Mammary epithelial cell (primary cell): Measurements from ENCODE around the gene AUTS2.

Source experiments
- EZH2 ChIP-seq: IDR thresholded peaks from 2 replicates; pipeline ENCODE4 v1.6.1; 2012; ENCODE audit warnings: low read length, inconsistent platforms, borderline replicate concordance
- TF ChIP-seq, protein P1 (sequence below), 2 donors: IDR thresholded peaks in 1 of 2; conservative IDR thresholded peaks in 1 of 2; 2 replicates each; pipeline ENCODE4 v1.5.1; 2011 to 2012; ENCODE audit warnings: inconsistent platforms in 2 of 2, low read length in 2 of 2, mild to moderate bottlenecking in 2 of 2, control low read depth in 1 of 2, low read depth in 1 of 2; ENCODE audit not compliant: insufficient read depth in 1 of 2; ENCODE audit errors: extremely low read depth in 1 of 2

DNA sequence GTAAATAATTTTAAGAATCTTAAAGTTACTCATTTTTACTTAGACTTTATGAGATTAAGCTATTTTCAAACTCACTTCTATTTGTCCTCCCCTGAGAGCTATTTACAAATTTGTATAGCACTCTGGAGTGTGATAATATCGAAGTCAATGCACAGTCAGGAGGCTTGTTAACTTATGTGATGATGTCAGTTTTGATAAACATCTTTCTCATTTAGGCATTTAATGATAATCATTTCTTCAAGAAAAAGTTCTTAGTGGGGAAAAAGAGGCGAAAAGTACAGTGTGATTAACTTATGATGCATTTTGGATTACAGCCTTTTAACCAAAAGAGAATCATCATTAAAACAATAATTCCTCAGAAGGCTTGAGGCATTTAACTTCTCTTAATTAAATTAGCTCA, 468.6 kb downstream of the AUTS2 start:
- no peak for TF ChIP-seq EZH2
- TF ChIP-seq, protein P1, sequence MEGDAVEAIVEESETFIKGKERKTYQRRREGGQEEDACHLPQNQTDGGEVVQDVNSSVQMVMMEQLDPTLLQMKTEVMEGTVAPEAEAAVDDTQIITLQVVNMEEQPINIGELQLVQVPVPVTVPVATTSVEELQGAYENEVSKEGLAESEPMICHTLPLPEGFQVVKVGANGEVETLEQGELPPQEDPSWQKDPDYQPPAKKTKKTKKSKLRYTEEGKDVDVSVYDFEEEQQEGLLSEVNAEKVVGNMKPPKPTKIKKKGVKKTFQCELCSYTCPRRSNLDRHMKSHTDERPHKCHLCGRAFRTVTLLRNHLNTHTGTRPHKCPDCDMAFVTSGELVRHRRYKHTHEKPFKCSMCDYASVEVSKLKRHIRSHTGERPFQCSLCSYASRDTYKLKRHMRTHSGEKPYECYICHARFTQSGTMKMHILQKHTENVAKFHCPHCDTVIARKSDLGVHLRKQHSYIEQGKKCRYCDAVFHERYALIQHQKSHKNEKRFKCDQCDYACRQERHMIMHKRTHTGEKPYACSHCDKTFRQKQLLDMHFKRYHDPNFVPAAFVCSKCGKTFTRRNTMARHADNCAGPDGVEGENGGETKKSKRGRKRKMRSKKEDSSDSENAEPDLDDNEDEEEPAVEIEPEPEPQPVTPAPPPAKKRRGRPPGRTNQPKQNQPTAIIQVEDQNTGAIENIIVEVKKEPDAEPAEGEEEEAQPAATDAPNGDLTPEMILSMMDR (conservative IDR thresholded peaks at IDR 0.05 in 1 of 2, IDR thresholded peaks at IDR 0.05 in 1 of 2; ENCODE audit: extremely low read depth in 1 of 2, insufficient read depth in 1 of 2, low read depth in 1 of 2, low read length in 2 of 2), result no peak
